GM19438 (cell line): ENCODE data around the gene VEZT.
A peak's percentile ranks its signal among the peaks of the same experiment; 100 is the strongest.

Source experiments
- ATAC-seq: cut with Tn5 transposase; IDR thresholded peaks from one replicate; pipeline ENCODE4 v1.9.1; 2021; ENCODE audit warnings: low read depth; ENCODE audit not compliant: unreplicated experiment

VEZT gene

GRCh38 chr12:95197636-95198035 lies 20.0 kb upstream of the VEZT start:
- ATAC-seq: no peak

- ATAC-seq: peak; percentile 62
Measured at GRCh38 chr12:95198914-95199313, 18.7 kb upstream of the VEZT start.

GRCh38 chr12:95200128-95200894 lies 17.3 kb upstream of the VEZT start:
- no peak for ATAC-seq

- no peak for ATAC-seq
Measured at GRCh38 chr12:95201056-95201670, 16.4 kb upstream of the VEZT start.

- no peak for ATAC-seq
Measured at GRCh38 chr12:95202691-95203486, 14.7 kb upstream of the VEZT start.

- no peak for ATAC-seq
Measured at GRCh38 chr12:95203487-95204030, 14.0 kb upstream of the VEZT start.

- ATAC-seq: peak; percentile 37
Measured at GRCh38 chr12:95204141-95204866, 13.3 kb upstream of the VEZT start.

- no peak for ATAC-seq
Measured at GRCh38 chr12:95205016-95205624, 12.5 kb upstream of the VEZT start.

- no peak for ATAC-seq
Measured at GRCh38 chr12:95205685-95206084, 11.9 kb upstream of the VEZT start.

- ATAC-seq: no peak
Measured at GRCh38 chr12:95206916-95207315, 10.7 kb upstream of the VEZT start.

GRCh38 chr12:95207407-95207806 lies 10.2 kb upstream of the VEZT start:
- ATAC-seq: no peak

- ATAC-seq: no peak
Measured at GRCh38 chr12:95208678-95209077, 8.9 kb upstream of the VEZT start.

GRCh38 chr12:95212586-95212985 lies 5.0 kb upstream of the VEZT start:
- no peak for ATAC-seq

- ATAC-seq: no peak
Measured at GRCh38 chr12:95213119-95213518, 4.5 kb upstream of the VEZT start.

GRCh38 chr12:95213928-95214327 lies 3.7 kb upstream of the VEZT start:
- ATAC-seq: no peak

- ATAC-seq: no peak
Measured at GRCh38 chr12:95214466-95214865, 3.1 kb upstream of the VEZT start.

- ATAC-seq: no peak
Measured at GRCh38 chr12:95215949-95216348, 1.7 kb upstream of the VEZT start.

GRCh38 chr12:95216711-95217376 lies 763 bp upstream of the VEZT start:
- ATAC-seq: peak; percentile 20
